GM12801 (cell line): ENCODE data around the gene KRTAP5-6.

Experiments
- TF ChIP-seq, protein P1 (sequence below): IDR thresholded peaks from one replicate; pipeline ENCODE4 v1.5.1; 2011; ENCODE audit warnings: control low read depth; ENCODE audit not compliant: insufficient read length; ENCODE audit errors: extremely low read depth

Gene KRTAP5-6

DNA sequence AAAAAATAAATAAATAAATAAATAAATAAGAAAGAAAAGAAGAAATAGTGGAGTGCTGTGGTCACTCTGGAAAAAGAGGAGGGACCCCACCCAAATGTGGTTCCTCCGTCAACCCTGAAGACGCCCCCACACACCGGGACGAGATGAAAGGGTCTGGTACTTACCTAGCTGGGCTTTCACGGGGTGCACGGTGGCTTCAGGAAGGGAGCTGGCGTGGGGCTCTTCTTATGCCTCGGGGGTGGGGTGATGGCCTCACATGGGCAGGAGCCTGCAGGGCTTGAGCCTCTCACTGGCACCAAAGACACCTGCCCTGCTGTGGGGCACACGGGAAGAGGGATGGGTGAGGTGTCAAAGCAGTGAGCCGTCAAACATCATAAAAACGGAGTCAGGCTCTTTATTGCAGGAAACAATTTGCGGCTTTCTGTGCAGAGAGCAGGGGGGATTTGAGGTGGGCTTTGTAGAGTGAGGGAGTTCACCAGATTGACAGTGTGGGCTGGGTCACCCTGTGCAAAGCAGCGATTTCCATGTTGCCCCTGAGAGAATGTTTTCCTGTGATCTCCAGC, 28.0 kb upstream of the KRTAP5-6 start:
- TF ChIP-seq, protein P1, sequence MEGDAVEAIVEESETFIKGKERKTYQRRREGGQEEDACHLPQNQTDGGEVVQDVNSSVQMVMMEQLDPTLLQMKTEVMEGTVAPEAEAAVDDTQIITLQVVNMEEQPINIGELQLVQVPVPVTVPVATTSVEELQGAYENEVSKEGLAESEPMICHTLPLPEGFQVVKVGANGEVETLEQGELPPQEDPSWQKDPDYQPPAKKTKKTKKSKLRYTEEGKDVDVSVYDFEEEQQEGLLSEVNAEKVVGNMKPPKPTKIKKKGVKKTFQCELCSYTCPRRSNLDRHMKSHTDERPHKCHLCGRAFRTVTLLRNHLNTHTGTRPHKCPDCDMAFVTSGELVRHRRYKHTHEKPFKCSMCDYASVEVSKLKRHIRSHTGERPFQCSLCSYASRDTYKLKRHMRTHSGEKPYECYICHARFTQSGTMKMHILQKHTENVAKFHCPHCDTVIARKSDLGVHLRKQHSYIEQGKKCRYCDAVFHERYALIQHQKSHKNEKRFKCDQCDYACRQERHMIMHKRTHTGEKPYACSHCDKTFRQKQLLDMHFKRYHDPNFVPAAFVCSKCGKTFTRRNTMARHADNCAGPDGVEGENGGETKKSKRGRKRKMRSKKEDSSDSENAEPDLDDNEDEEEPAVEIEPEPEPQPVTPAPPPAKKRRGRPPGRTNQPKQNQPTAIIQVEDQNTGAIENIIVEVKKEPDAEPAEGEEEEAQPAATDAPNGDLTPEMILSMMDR = no peak

DNA sequence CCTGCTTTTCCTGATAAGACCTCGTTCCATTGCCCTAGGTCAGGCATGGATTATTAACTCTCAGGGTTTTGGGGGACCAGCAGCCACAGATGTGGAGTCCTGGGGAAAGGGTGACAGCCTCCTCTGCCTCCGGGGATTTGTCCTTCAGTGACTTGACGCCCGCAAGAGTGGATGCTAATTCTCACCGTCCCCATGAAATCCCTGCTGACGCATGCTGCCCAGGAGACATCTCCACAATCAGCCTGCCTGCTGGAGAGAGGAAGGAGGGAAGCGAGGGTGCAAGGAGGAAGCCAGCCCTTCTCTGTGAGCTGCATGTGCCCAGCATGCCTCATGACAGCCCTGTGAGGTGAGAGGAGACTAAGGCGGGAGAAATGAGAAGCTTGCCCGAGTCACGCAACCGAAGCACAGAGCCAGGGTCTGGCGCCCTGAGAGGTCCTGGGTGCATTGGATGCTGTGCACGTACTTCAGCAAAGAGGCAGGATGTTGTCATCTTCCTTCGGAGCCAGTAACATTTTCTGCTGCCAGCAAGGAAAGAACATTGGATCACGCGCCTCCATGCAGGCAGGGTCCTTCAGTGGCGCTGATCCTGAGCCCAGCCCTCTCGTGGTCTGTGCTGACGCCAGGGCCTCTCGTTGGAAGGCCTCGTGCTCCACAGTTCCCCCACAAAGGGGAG, 27.3 kb upstream of the KRTAP5-6 start:
- TF ChIP-seq, protein P1 = no peak

DNA sequence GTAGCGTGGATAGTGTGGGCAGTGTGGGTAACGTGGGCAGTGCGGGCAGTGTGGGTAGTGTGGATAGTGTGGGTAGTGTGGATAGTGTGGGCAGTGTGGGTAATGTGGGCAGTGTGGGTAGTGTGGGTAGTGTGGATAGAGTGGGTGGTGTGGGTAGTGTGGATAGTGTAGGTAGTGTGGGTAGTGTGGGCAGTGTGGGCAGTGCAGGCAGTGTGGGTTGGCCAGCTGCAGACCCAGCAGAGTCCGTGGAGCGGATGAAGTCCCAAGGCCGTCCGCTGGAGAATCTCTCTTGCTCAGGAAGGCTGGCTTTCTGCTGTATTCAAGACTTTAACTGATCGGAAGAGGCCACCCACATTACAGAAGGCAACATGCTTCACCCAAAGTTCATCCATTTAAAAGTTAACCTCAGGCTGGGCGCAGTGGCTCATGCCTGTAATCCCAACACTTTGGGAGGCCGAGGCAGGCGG, 26.1 kb upstream of the KRTAP5-6 start:
- TF ChIP-seq, protein P1 = no peak

DNA sequence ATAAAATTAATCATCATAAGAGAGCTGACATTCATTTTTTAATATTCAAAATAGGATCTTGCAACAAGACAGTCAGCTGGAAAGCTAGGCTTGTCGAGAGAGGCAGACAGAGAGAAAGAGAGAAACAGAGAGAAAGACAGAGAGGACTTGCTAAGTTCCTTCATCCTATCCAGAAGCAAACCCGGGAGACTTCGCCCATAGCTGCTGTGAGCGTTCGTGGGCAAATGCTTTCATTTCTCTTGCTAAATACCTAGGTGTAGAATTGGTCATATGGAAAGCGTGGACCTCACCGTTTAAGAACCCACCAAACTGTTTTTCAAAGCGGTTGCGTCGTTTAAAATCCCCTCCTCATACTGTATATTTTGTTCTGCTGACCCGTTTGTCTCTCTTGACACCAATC, 25.3 kb upstream of the KRTAP5-6 start:
- TF ChIP-seq, protein P1 = no peak

DNA sequence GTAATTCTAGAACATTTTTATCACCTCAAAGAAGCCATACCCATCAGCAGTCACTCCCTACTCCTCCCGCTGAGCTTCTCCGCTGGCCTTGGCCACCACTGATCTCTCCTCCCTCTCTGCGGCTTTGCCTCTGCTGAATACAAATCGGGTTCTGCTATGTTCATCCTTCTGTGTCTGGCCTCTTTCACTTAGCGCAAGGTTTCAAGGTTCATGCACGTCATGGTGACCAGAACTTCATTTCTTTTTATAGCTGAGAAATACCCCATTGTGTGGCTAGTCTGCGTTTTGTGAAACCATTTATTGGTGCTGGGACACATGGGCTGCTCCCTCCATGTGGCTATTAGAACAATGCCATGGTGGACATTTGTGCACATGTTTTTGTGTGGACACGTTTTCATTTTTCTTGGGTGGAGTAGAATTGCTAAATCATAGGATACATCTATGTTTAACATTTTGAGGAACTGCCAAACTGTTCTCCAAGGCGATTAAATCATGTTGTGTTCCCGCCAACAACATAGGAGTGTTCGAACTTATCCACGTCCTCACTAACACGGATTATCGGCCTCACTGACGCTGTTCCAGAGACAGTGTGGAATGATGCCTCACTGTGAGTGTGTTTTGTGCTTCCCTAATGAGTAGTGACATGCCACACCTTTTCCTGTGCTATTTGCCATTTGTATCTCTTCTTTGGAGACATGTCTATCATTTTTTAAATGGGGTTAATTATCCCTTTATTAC, 24.2 kb upstream of the KRTAP5-6 start:
- TF ChIP-seq, protein P1 = no peak

DNA sequence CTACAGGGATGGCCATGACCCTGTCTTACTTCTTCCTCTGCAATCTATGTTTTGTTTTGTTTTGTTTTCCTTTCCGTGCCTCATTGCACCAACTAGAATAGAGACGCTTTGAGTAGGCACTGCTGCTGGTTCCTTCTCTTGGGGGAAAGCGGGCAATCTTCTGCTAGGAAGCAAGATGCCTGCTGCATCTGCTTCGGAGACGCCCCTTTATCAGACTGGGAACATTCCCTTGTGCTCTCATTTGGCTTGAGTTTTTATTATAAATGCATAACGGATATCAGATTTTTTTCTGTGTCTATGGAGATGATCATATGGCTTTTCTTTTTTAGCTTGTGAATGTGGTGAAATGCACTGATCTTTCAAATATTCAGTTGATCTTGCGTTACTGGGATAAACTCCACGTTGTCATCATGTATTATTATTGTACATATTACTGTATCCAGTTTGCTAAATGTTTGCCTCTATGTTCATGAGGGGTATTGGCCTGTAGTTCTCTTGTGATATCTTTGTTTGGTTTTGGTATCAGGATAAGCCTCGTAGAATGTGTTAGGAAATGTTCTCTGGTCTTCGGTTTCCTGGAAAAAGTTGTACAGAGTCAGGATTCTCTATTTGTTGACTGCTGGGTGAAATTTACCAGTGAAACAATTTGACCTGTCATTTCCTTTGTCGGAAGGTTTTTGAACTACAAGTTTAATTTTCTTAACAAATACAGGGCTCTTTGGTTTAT, 23.4 kb upstream of the KRTAP5-6 start:
- TF ChIP-seq, protein P1 = no peak
